A673 (cell line): ENCODE results near the gene GPSM1. TPM values are rescaled to one million over a fixed set of nuclear protein-coding genes. Genes with fewer than 3 reads are reported as not detected.

Source experiments
- BruUV-seq: library from RNA; stranded (reverse); fragments of 400-500 nt; replicated peaks from 2 replicates; lab custom pipeline; 2021; lab: Mats Ljungman, UMichigan
- CTCF ChIA-PET: fragments of 300-600 bp; sonication (Branson Sonifier 250); formaldehyde crosslinking; loops from one replicate; lab custom pipeline; 2022; ENCODE audit warnings: antibody characterized with exemption; lab: Charles Lee
- POLR2A ChIA-PET: fragments of 300-600 bp; sonication (Branson Sonifier 250); formaldehyde crosslinking; loops from one replicate; lab custom pipeline; 2022; ENCODE audit warnings: antibody characterized with exemption; ENCODE audit not compliant: low non-redundant PET; lab: Charles Lee
- DNase-seq: peaks from one replicate; pipeline ENCODE4 v3.0.0-alpha.2; 2015; ENCODE audit warnings: low spot score
- H3K27ac ChIP-seq: fragments of 200-600 bp; sonication (generic); 2 replicates; pipeline ENCODE4 v1.5.1; 2016; ENCODE audit warnings: mixed run types, low read depth, mild to moderate bottlenecking, mixed read lengths, antibody characterized with exemption, low read length; ENCODE audit not compliant: poor library complexity, severe bottlenecking
- H3K27me3 ChIP-seq: fragments of 200-600 bp; sonication (generic); replicated peaks from 2 replicates; pipeline ENCODE4 v1.6.1; 2017; ENCODE audit warnings: mixed run types, low read depth, mild to moderate bottlenecking, mixed read lengths, antibody characterized with exemption, low read length; ENCODE audit not compliant: insufficient read depth, poor library complexity
- H3K36me3 ChIP-seq: fragments of 200-600 bp; sonication (generic); 2 replicates; pipeline ENCODE4 v1.6.1; 2016; ENCODE audit warnings: mixed run types, mild to moderate bottlenecking, mixed read lengths, antibody characterized with exemption, low read length; ENCODE audit not compliant: insufficient read depth, poor library complexity, severe bottlenecking
- H3K4me1 ChIP-seq: fragments of 200-600 bp; sonication (generic); 2 replicates; pipeline ENCODE4 v1.6.1; 2017; ENCODE audit warnings: mixed run types, mild to moderate bottlenecking, mixed read lengths, antibody characterized with exemption, low read length; ENCODE audit not compliant: insufficient read depth, poor library complexity, severe bottlenecking
- H3K4me3 ChIP-seq: fragments of 200-600 bp; sonication (generic); 2 replicates; pipeline ENCODE4 v1.5.1; 2016; ENCODE audit warnings: low read depth, mixed run types, mild to moderate bottlenecking, mixed read lengths, low read length; ENCODE audit not compliant: poor library complexity, severe bottlenecking
- H3K9me3 ChIP-seq: fragments of 200-600 bp; sonication (generic); 2 replicates; pipeline ENCODE4 v1.6.1; 2016; ENCODE audit warnings: mixed run types, low read depth, mild to moderate bottlenecking, mixed read lengths, antibody characterized with exemption, low read length; ENCODE audit not compliant: poor library complexity, severe bottlenecking
- EZH2 ChIP-seq: fragments of 200-600 bp; sonication (generic); IDR thresholded peaks from 2 replicates; pipeline ENCODE4 v1.6.1; 2017; ENCODE audit warnings: borderline replicate concordance, low read depth, mild to moderate bottlenecking, mixed read lengths, antibody characterized with exemption, low read length; ENCODE audit not compliant: poor library complexity, severe bottlenecking
- intact Hi-C: fragments of 100-400 bp; cut with micrococcal nuclease; formaldehyde crosslinking; loops from one replicate; pipeline ENCODE4 v1.10.0; 2022; ENCODE audit not compliant: unreplicated experiment
- total RNA-seq: library from RNA; stranded (reverse); gene quantifications from 2 replicates; pipeline ENCODE4 v1.2.3, GENCODE V29; 2021
- TF ChIP-seq, protein P1 (sequence below): fragments of 300-800, 200-600 bp; sonication (generic); conservative IDR thresholded peaks from 2 replicates; pipeline ENCODE4 v1.5.1; 2017; ENCODE audit warnings: low read depth, mild to moderate bottlenecking, antibody characterized with exemption, low read length, moderate library complexity, mixed read lengths

The GPSM1 gene
- total RNA-seq, 1 experiment from 2014 or later = 36.4 TPM

DNA sequence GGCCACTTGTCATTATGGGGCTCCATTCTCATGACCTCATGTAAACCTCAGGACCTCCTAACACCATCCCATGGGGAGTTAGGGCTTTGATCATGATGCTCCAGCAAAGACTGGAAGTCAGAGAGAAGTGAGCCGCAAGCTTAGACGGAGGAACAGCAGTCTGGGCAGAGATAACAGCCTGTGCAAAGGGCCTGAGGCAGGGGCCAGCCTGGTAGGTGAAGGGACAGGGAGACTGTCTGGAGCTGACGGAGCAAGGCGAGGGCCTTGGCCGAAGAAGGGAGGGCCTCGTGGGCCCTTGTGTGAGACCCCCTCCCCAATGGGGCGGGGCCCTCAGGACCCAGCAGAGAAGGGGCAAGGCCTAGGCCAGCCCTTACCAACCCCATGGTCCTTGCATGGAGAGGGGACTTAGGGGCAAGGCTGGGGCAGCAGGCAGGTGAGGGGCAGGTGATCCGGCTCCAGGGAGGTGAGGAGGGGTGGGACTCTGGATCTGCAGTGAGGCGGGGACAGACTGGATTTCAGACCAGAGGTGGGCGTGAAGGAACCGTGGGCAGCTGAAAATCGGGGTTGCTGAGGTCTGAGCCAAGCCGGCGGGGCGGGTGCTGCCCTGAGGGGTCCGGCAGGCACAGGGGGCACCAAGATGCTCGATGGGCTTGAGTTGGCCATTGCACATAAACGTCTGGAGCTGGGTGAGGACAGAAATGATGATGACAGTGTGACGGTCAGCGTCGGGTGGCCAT lies 17.4 kb downstream of the GPSM1 start:
- no peak overlapping the region for H3K27ac ChIP-seq
- H3K36me3 ChIP-seq = no peaks in the 10 kb centered on the region
- no peaks in the 10 kb centered on the region for H3K27me3 ChIP-seq
- POLR2A ChIA-PET = no interaction called here
- no peaks in the 10 kb centered on the region for H3K9me3 ChIP-seq
- DNase-seq = no peak
- TF ChIP-seq, protein P1, sequence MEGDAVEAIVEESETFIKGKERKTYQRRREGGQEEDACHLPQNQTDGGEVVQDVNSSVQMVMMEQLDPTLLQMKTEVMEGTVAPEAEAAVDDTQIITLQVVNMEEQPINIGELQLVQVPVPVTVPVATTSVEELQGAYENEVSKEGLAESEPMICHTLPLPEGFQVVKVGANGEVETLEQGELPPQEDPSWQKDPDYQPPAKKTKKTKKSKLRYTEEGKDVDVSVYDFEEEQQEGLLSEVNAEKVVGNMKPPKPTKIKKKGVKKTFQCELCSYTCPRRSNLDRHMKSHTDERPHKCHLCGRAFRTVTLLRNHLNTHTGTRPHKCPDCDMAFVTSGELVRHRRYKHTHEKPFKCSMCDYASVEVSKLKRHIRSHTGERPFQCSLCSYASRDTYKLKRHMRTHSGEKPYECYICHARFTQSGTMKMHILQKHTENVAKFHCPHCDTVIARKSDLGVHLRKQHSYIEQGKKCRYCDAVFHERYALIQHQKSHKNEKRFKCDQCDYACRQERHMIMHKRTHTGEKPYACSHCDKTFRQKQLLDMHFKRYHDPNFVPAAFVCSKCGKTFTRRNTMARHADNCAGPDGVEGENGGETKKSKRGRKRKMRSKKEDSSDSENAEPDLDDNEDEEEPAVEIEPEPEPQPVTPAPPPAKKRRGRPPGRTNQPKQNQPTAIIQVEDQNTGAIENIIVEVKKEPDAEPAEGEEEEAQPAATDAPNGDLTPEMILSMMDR = no peak
- TF ChIP-seq EZH2 = no peak
- intact Hi-C loops = no loop called here
- CTCF ChIA-PET = no interaction called here
- no TSS peak for BruUV-seq
- H3K4me1 ChIP-seq = peaks cover 12% of the 10 kb centered on the region
- no peak overlapping the region for H3K4me3 ChIP-seq

DNA sequence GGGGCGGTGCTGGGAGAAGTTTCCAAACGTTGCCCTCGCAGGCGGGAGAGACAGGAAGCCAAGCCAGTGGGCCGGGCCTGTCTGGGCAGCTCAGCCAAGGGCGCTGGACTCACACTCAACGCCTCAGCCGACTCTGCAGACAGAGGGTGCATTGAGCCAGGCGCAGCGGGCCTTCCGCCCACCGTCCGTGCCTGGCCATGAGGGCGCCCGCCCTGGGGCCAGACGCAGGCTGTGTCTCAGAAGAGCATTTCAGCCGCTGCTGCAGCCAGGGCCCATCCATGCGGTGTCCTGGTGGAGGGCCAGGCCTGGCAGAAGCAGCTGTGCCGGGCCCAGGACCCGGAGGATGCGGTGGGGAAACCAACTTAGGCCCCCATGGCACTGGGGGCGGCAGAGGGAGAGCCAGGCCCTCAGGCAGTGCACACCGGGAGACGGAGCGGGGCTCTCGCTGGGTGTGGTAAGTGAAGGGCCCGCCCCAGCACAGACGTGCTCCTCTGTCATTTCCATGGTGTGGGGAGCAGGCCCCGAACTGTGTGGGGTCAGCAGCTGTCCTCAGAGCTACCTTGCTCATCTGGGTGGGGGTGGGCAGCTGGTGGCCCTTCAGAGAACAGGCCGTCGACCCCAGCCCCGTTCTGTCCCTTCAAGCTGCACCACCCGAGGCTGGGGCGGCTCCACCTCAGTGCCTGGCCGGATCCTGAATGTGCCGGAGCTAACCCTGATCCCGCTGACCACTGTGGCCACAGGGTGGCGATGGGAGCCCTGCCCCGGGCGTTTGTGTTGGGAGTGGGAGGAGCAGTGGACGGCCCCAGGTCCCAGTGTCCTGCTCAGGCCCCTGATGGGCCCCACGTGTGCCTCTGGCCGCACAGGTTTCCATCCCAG lies 18.2 kb downstream of the GPSM1 start:
- Histone ChIP-seq H3K36me3 (no peaks in the 10 kb centered on the region), H3K27me3 (no peaks in the 10 kb centered on the region), H3K9me3 (no peaks in the 10 kb centered on the region), H3K4me1 (peaks cover 12% of the 10 kb centered on the region), H3K4me3 (no peak overlapping the region), H3K27ac (no peak overlapping the region)
- intact Hi-C loops = no loop called here
- no TSS peak for BruUV-seq
- POLR2A ChIA-PET = no interaction called here
- no peak for DNase-seq
- CTCF ChIA-PET = no interaction called here
- TF ChIP-seq EZH2 = no peak
- TF ChIP-seq, protein P1 = no peak

DNA sequence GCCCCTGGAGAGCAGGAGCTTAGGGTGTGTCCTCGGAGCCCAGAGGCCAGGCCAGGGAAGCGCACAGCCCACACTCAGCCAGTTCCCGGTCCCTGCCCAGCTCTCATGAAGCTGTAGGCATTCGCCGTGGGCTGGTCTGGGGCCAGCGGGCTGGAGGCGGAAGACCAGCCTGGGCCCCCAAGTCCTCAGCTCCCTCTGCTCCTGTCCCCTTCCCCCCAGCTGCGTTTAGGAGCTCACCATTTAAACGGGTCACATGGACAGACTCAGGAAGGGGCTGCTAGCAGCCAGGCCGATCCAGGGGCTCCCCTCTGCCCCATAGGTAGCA lies 18.8 kb downstream of the GPSM1 start:
- CTCF ChIA-PET = no interaction called here
- no peaks in the 10 kb centered on the region for H3K36me3 ChIP-seq
- no peak overlapping the region for H3K27ac ChIP-seq
- DNase-seq = no peak
- no peaks in the 10 kb centered on the region for H3K9me3 ChIP-seq
- no peak overlapping the region for H3K4me3 ChIP-seq
- H3K27me3 ChIP-seq = no peaks in the 10 kb centered on the region
- peaks cover 12% of the 10 kb centered on the region for H3K4me1 ChIP-seq
- TF ChIP-seq, protein P1 = no peak
- TF ChIP-seq EZH2 = no peak
- no TSS peak for BruUV-seq
- intact Hi-C loops = no loop called here
- POLR2A ChIA-PET = no interaction called here
